BE2C (cell line): Measurements from ENCODE around the gene PAX9.

Source experiments
- DNase-seq: peaks from one replicate; pipeline ENCODE4 v3.0.0-alpha.2; 2020
- H3K27me3 ChIP-seq: fragments of 250-450 bp; sonication (Bioruptor Pico); 2 replicates; pipeline ENCODE4 v1.5.1; 2020; ENCODE audit warnings: mild to moderate bottlenecking
- H3K36me3 ChIP-seq: fragments of 250-450 bp; sonication (Bioruptor Pico); 2 replicates; pipeline ENCODE4 v1.5.1; 2020; ENCODE audit warnings: mild to moderate bottlenecking
- H3K4me1 ChIP-seq: fragments of 250-450 bp; sonication (Bioruptor Pico); 2 replicates; pipeline ENCODE4 v1.5.1; 2020
- H3K4me3 ChIP-seq: 2 replicates; pipeline ENCODE4 v1.5.1; 2011; ENCODE audit warnings: low read depth, low read length
- H3K9me3 ChIP-seq: fragments of 250-450 bp; sonication (Bioruptor Pico); 2 replicates; pipeline ENCODE4 v1.5.1; 2020
- CTCF ChIP-seq: IDR thresholded peaks from 2 replicates; pipeline ENCODE4 v1.5.1; 2012; ENCODE audit warnings: mild to moderate bottlenecking, low read depth, low read length

PAX9 gene

GRCh38 chr14:36658123-36659009 lies 3.3 kb upstream of the PAX9 start:
- H3K36me3 ChIP-seq = no peaks in the 10 kb centered on the region
- H3K9me3 ChIP-seq = no peaks in the 10 kb centered on the region
- no peak for TF ChIP-seq CTCF
- H3K4me1 ChIP-seq = no peaks in the 10 kb centered on the region
- H3K4me3 ChIP-seq = no peak overlapping the region
- peaks cover 98% of the 10 kb centered on the region for H3K27me3 ChIP-seq
- DNase-seq = no peak

GRCh38 chr14:36659010-36659821 lies 2.4 kb upstream of the PAX9 start:
- no peaks in the 10 kb centered on the region for H3K9me3 ChIP-seq
- no peak overlapping the region for H3K4me3 ChIP-seq
- DNase-seq = no peak
- no peak for TF ChIP-seq CTCF
- no peaks in the 10 kb centered on the region for H3K4me1 ChIP-seq
- H3K36me3 ChIP-seq = no peaks in the 10 kb centered on the region
- H3K27me3 ChIP-seq = peaks cover 98% of the 10 kb centered on the region

- no peak overlapping the region for H3K4me3 ChIP-seq
- H3K27me3 ChIP-seq = peaks cover 98% of the 10 kb centered on the region
- no peaks in the 10 kb centered on the region for H3K36me3 ChIP-seq
- no peaks in the 10 kb centered on the region for H3K9me3 ChIP-seq
- no peak for DNase-seq
- TF ChIP-seq CTCF = no peak
- no peaks in the 10 kb centered on the region for H3K4me1 ChIP-seq
Measured at GRCh38 chr14:36659822-36660735, 1.6 kb upstream of the PAX9 start.

- Histone ChIP-seq H3K27me3 (peaks cover 98% of the 10 kb centered on the region), H3K9me3 (no peaks in the 10 kb centered on the region), H3K4me3 (no peak overlapping the region), H3K36me3 (no peaks in the 10 kb centered on the region), H3K4me1 (no peaks in the 10 kb centered on the region)
- DNase-seq = no peak
- TF ChIP-seq CTCF = no peak
Measured at GRCh38 chr14:36660736-36661505, 739 bp upstream of the PAX9 start.

- TF ChIP-seq CTCF = no peak
- Histone ChIP-seq H3K4me1 (no peaks in the 10 kb centered on the region), H3K4me3 (no peak overlapping the region), H3K27me3 (peaks cover 98% of the 10 kb centered on the region), H3K36me3 (no peaks in the 10 kb centered on the region), H3K9me3 (no peaks in the 10 kb centered on the region)
- no peak for DNase-seq
Measured at GRCh38 chr14:36662258-36662542, 540 bp downstream of the PAX9 start.
